Measurements from ENCODE around the gene CHRD.

Gene CHRD

DNA sequence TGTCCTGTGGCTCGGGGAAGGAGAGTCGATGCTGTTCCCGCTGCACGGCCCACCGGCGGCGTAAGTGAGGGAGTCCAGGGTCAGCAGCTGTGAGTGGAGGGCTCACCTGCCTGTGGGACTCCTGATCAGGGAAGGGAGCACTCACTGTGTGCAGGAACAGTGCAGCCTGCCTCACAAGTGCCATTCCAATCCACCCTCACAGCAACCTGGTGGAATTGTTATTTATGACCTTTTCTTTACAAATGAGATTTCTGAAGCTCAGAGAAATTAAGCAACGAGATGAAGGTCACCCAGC lies 9.0 kb downstream of the CHRD start:
- TF ChIP-seq EZH2phosphoT487 (IDR thresholded peaks at IDR 0.05; ENCODE audit: borderline replicate concordance, low read length), result no peak
- TF ChIP-seq, protein P1, sequence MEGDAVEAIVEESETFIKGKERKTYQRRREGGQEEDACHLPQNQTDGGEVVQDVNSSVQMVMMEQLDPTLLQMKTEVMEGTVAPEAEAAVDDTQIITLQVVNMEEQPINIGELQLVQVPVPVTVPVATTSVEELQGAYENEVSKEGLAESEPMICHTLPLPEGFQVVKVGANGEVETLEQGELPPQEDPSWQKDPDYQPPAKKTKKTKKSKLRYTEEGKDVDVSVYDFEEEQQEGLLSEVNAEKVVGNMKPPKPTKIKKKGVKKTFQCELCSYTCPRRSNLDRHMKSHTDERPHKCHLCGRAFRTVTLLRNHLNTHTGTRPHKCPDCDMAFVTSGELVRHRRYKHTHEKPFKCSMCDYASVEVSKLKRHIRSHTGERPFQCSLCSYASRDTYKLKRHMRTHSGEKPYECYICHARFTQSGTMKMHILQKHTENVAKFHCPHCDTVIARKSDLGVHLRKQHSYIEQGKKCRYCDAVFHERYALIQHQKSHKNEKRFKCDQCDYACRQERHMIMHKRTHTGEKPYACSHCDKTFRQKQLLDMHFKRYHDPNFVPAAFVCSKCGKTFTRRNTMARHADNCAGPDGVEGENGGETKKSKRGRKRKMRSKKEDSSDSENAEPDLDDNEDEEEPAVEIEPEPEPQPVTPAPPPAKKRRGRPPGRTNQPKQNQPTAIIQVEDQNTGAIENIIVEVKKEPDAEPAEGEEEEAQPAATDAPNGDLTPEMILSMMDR (IDR thresholded peaks at IDR 0.05; ENCODE audit: low read depth, low read length, poor library complexity, severe bottlenecking), result no peak
- Histone ChIP-seq H3K36me3 (ENCODE audit: control insufficient read depth, low read length) (no peaks in the 10 kb centered on the region), H3K4me1 (ENCODE audit: control insufficient read depth, low read length) (no peaks in the 10 kb centered on the region), H3K27ac (ENCODE audit: low read depth, low read length) (no peak overlapping the region), H4K20me1 (ENCODE audit: control insufficient read depth, insufficient read depth, low read depth, low read length) (no peaks in the 10 kb centered on the region), H3K4me2 (ENCODE audit: low read length) (no peak overlapping the region), H3K9me3 (ENCODE audit: control insufficient read depth, insufficient read depth, low read length) (no peaks in the 10 kb centered on the region), H3K79me2 (ENCODE audit: control insufficient read depth, low read length) (no peaks in the 10 kb centered on the region), H3K4me3 (ENCODE audit: low read length) (no peak overlapping the region), H3K9me2 (replicated peaks; ENCODE audit: control insufficient read depth, low read length) (no peaks in the 10 kb centered on the region), H3F3A (ENCODE audit: control insufficient read depth, insufficient read depth) (no peaks in the 10 kb centered on the region), H3K27me3 (ENCODE audit: control insufficient read depth, low read length) (peaks cover 9% of the 10 kb centered on the region)

DNA sequence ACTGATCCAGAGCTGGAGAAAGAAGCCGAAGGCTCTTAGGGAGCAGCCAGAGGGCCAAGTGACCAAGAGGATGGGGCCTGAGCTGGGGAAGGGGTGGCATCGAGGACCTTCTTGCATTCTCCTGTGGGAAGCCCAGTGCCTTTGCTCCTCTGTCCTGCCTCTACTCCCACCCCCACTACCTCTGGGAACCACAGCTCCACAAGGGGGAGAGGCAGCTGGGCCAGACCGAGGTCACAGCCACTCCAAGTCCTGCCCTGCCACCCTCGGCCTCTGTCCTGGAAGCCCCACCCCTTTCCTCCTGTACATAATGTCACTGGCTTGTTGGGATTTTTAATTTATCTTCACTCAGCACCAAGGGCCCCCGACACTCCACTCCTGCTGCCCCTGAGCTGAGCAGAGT lies 9.5 kb downstream of the CHRD start:
- TF ChIP-seq, protein P1 (IDR thresholded peaks at IDR 0.05; ENCODE audit: low read depth, low read length, poor library complexity, severe bottlenecking), result no peak
- TF ChIP-seq EZH2phosphoT487 (IDR thresholded peaks at IDR 0.05; ENCODE audit: borderline replicate concordance, low read length), result no peak
- Histone ChIP-seq H3K27me3 (ENCODE audit: control insufficient read depth, low read length) (peaks cover 9% of the 10 kb centered on the region), H4K20me1 (ENCODE audit: control insufficient read depth, insufficient read depth, low read depth, low read length) (no peaks in the 10 kb centered on the region), H3K9me2 (replicated peaks; ENCODE audit: control insufficient read depth, low read length) (no peaks in the 10 kb centered on the region), H3K9me3 (ENCODE audit: control insufficient read depth, insufficient read depth, low read length) (no peaks in the 10 kb centered on the region), H3K36me3 (ENCODE audit: control insufficient read depth, low read length) (no peaks in the 10 kb centered on the region), H3K4me3 (ENCODE audit: low read length) (no peak overlapping the region), H3F3A (ENCODE audit: control insufficient read depth, insufficient read depth) (no peaks in the 10 kb centered on the region), H3K4me2 (ENCODE audit: low read length) (no peak overlapping the region), H3K4me1 (ENCODE audit: control insufficient read depth, low read length) (no peaks in the 10 kb centered on the region), H3K27ac (ENCODE audit: low read depth, low read length) (no peak overlapping the region), H3K79me2 (ENCODE audit: control insufficient read depth, low read length) (no peaks in the 10 kb centered on the region)

DNA sequence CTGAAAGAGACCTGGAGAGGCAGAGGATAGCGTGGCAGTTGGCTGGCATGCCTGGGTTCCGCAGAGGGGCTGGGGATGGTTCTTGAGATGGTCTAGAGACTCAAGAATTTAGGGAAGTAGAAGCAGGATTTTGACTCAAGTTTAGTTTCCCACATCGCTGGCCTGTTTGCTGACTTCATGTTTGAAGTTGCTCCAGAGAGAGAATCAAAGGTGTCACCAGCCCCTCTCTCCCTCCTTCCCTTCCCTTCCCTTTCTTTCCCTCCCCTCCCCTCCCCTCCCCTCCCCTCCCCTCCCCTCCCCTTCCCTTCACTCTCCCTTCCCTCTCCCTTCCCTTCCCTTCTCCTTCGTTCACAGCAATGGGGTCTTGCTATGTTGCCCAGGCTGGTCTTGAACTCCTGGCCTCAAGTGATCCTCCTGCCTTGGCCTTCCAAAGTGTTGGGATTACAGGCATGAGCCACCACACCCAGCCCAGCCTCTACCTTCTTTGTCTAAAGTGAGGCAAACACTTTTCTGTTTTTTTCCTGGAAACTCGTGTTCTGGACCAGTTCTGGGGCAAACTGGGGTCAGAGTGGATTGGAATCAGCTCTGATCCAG lies 10.2 kb downstream of the CHRD start:
- Histone ChIP-seq H3K27ac (ENCODE audit: low read depth, low read length) (no peak overlapping the region), H3K4me2 (ENCODE audit: low read length) (no peak overlapping the region), H3K36me3 (ENCODE audit: control insufficient read depth, low read length) (no peaks in the 10 kb centered on the region), H3K9me3 (ENCODE audit: control insufficient read depth, insufficient read depth, low read length) (no peaks in the 10 kb centered on the region), H3K4me3 (ENCODE audit: low read length) (no peak overlapping the region), H3K27me3 (ENCODE audit: control insufficient read depth, low read length) (peaks cover 9% of the 10 kb centered on the region), H3F3A (ENCODE audit: control insufficient read depth, insufficient read depth) (no peaks in the 10 kb centered on the region), H3K4me1 (ENCODE audit: control insufficient read depth, low read length) (no peaks in the 10 kb centered on the region), H3K9me2 (replicated peaks; ENCODE audit: control insufficient read depth, low read length) (no peaks in the 10 kb centered on the region), H4K20me1 (ENCODE audit: control insufficient read depth, insufficient read depth, low read depth, low read length) (no peaks in the 10 kb centered on the region), H3K79me2 (ENCODE audit: control insufficient read depth, low read length) (no peaks in the 10 kb centered on the region)
- TF ChIP-seq EZH2phosphoT487 (IDR thresholded peaks at IDR 0.05; ENCODE audit: borderline replicate concordance, low read length), result no peak
- TF ChIP-seq, protein P1 (IDR thresholded peaks at IDR 0.05; ENCODE audit: low read depth, low read length, poor library complexity, severe bottlenecking), result no peak

Measured in DOHH2 (cell line).